ENCODE data around the gene ANKRD33.

DNA sequence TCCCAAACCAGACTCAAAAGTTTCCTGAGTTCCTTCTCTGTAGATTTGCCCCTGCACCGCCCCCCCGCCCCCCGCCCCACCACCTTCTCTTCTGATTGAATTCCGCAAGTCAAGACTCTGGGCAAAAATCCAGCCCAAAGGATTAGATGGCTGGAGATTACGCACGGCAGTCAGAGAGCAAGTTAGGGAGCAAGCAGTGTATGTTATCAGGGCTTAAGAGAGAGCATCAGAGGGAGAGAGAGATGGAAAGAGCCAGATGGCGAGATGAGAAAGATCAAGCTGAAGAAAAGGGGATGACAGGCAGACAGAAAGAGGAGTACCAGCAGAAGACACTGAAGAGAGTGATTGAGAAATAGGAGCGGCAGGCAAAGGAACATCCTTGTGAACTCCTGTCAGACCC lies 13.9 kb upstream of the ANKRD33 start:
- TF ChIP-seq, protein P1, sequence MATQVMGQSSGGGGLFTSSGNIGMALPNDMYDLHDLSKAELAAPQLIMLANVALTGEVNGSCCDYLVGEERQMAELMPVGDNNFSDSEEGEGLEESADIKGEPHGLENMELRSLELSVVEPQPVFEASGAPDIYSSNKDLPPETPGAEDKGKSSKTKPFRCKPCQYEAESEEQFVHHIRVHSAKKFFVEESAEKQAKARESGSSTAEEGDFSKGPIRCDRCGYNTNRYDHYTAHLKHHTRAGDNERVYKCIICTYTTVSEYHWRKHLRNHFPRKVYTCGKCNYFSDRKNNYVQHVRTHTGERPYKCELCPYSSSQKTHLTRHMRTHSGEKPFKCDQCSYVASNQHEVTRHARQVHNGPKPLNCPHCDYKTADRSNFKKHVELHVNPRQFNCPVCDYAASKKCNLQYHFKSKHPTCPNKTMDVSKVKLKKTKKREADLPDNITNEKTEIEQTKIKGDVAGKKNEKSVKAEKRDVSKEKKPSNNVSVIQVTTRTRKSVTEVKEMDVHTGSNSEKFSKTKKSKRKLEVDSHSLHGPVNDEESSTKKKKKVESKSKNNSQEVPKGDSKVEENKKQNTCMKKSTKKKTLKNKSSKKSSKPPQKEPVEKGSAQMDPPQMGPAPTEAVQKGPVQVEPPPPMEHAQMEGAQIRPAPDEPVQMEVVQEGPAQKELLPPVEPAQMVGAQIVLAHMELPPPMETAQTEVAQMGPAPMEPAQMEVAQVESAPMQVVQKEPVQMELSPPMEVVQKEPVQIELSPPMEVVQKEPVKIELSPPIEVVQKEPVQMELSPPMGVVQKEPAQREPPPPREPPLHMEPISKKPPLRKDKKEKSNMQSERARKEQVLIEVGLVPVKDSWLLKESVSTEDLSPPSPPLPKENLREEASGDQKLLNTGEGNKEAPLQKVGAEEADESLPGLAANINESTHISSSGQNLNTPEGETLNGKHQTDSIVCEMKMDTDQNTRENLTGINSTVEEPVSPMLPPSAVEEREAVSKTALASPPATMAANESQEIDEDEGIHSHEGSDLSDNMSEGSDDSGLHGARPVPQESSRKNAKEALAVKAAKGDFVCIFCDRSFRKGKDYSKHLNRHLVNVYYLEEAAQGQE (IDR thresholded peaks at IDR 0.05; ENCODE audit: insufficient read depth in 1 of 2, low read depth in 2 of 2, low read length in 1 of 2): no peak
- TF ChIP-seq SIN3A (IDR thresholded peaks at IDR 0.05; ENCODE audit: borderline replicate concordance, insufficient read depth, low read depth, low read length) (no peak), CTCF (IDR thresholded peaks at IDR 0.05) (no peak), POLR2AphosphoS5 (IDR thresholded peaks at IDR 0.05; ENCODE audit: low read depth, low read length) (no peak)

Measured in Panc1 (cell line).